HEK293 (cell line): ENCODE data around the gene CIRBP.

Source experiments
- KLF16 ChIP-seq: fragments of 450-650 bp; formaldehyde crosslinking; IDR thresholded peaks from 2 replicates; pipeline ENCODE4 v1.5.1; 2017; ENCODE audit warnings: missing biosample characterization, missing genetic modification characterization
- MEIS1 ChIP-seq: sonication (generic); formaldehyde crosslinking; IDR thresholded peaks from 2 replicates; pipeline ENCODE4 v1.8.1; 2022; ENCODE audit warnings: missing genetic modification reagents, mild to moderate bottlenecking, borderline replicate concordance
- MYNN ChIP-seq: fragments of 450-650 bp; formaldehyde crosslinking; IDR thresholded peaks from 2 replicates; pipeline ENCODE4 v1.5.1; 2016; ENCODE audit warnings: missing biosample characterization, missing genetic modification characterization, borderline replicate concordance
- MZF1 ChIP-seq: fragments of 450-650 bp; formaldehyde crosslinking; IDR thresholded peaks from 2 replicates; pipeline ENCODE4 v1.5.1; 2017; ENCODE audit warnings: missing biosample characterization, missing genetic modification characterization, borderline replicate concordance
- SALL2 ChIP-seq: fragments of 450-650 bp; formaldehyde crosslinking; IDR thresholded peaks from 2 replicates; pipeline ENCODE4 v1.5.0; 2017; ENCODE audit warnings: missing biosample characterization, mild to moderate bottlenecking, missing genetic modification characterization, borderline replicate concordance
- SCRT1 ChIP-seq: fragments of 450-650 bp; formaldehyde crosslinking; IDR thresholded peaks from 2 replicates; pipeline ENCODE4 v1.5.1; 2016; ENCODE audit warnings: missing biosample characterization, missing genetic modification characterization, borderline replicate concordance
- SCRT2 ChIP-seq: fragments of 450-650 bp; formaldehyde crosslinking; IDR thresholded peaks from 2 replicates; pipeline ENCODE4 v1.5.1; 2016; ENCODE audit warnings: missing biosample characterization, missing genetic modification characterization
- ZNF114 ChIP-seq: fragments of 450-650 bp; formaldehyde crosslinking; IDR thresholded peaks from 2 replicates; pipeline ENCODE4 v1.5.0; 2017; ENCODE audit warnings: missing biosample characterization, missing genetic modification characterization
- ZNF146 ChIP-seq: fragments of 450-650 bp; formaldehyde crosslinking; IDR thresholded peaks from 2 replicates; pipeline ENCODE4 v1.5.1; 2016; ENCODE audit warnings: missing biosample characterization, missing genetic modification characterization
- ZNF24 ChIP-seq: fragments of 450-650 bp; formaldehyde crosslinking; IDR thresholded peaks from 2 replicates; pipeline ENCODE4 v1.5.1; 2016; ENCODE audit warnings: missing biosample characterization, missing genetic modification characterization
- ZNF248 ChIP-seq: fragments of 450-650 bp; formaldehyde crosslinking; IDR thresholded peaks from 2 replicates; pipeline ENCODE4 v1.5.1; 2017; ENCODE audit warnings: missing biosample characterization, missing genetic modification characterization
- ZNF302 ChIP-seq: fragments of 450-650 bp; formaldehyde crosslinking; IDR thresholded peaks from 2 replicates; pipeline ENCODE4 v1.5.1; 2016; ENCODE audit warnings: missing biosample characterization, missing genetic modification characterization, low read depth
- ZNF391 ChIP-seq: fragments of 450-650 bp; formaldehyde crosslinking; IDR thresholded peaks from 2 replicates; pipeline ENCODE4 v1.5.1; 2016; ENCODE audit warnings: low read depth, missing biosample characterization, missing genetic modification characterization, borderline replicate concordance
- ZNF404 ChIP-seq: fragments of 450-650 bp; formaldehyde crosslinking; IDR thresholded peaks from 2 replicates; pipeline ENCODE4 v1.5.1; 2017; ENCODE audit warnings: missing biosample characterization, missing genetic modification characterization
- ZNF558 ChIP-seq: fragments of 450-650 bp; formaldehyde crosslinking; IDR thresholded peaks from 2 replicates; pipeline ENCODE4 v1.5.1; 2016; ENCODE audit warnings: missing biosample characterization, missing genetic modification characterization
- ZNF585B ChIP-seq: fragments of 450-650 bp; formaldehyde crosslinking; IDR thresholded peaks from 2 replicates; pipeline ENCODE4 v1.5.1; 2016; ENCODE audit warnings: missing biosample characterization, missing genetic modification characterization
- ZNF596 ChIP-seq: fragments of 450-650 bp; IDR thresholded peaks from 2 replicates; pipeline ENCODE4 v1.5.0; 2018; ENCODE audit warnings: missing biosample characterization, mild to moderate bottlenecking, missing genetic modification characterization, moderate library complexity
- ZNF621 ChIP-seq: fragments of 450-650 bp; formaldehyde crosslinking; IDR thresholded peaks from 2 replicates; pipeline ENCODE4 v1.5.1; 2017; ENCODE audit warnings: missing biosample characterization, missing genetic modification characterization
- ZNF660 ChIP-seq: fragments of 450-650 bp; IDR thresholded peaks from 2 replicates; pipeline ENCODE4 v1.5.1; 2018; ENCODE audit warnings: missing biosample characterization, mild to moderate bottlenecking, missing genetic modification characterization
- ZNF76 ChIP-seq: fragments of 450-650 bp; formaldehyde crosslinking; IDR thresholded peaks from 2 replicates; pipeline ENCODE4; 2016; ENCODE audit warnings: low read depth, missing biosample characterization, missing genetic modification characterization, borderline replicate concordance
- ZSCAN23 ChIP-seq: fragments of 450-650 bp; formaldehyde crosslinking; IDR thresholded peaks from 2 replicates; pipeline ENCODE4 v1.5.1; 2016; ENCODE audit warnings: missing biosample characterization, missing genetic modification characterization
- TF ChIP-seq, protein P1 (sequence below): fragments of 450-650 bp; formaldehyde crosslinking; IDR thresholded peaks from 2 replicates; pipeline ENCODE4 v1.5.1; 2016; ENCODE audit warnings: missing biosample characterization, missing genetic modification characterization
- TF ChIP-seq, protein P2 (sequence below): fragments of 450-650 bp; formaldehyde crosslinking; IDR thresholded peaks from 2 replicates; pipeline ENCODE4 v1.5.1; 2017; ENCODE audit warnings: missing biosample characterization, missing genetic modification characterization
- TF ChIP-seq, protein P3 (sequence below): fragments of 450-650 bp; formaldehyde crosslinking; IDR thresholded peaks from 2 replicates; pipeline ENCODE4 v1.5.1; 2016; ENCODE audit warnings: missing biosample characterization, missing genetic modification characterization
- TF ChIP-seq, protein P4 (sequence below): fragments of 450-650 bp; formaldehyde crosslinking; IDR thresholded peaks from 2 replicates; pipeline ENCODE4 v1.5.1; 2016; ENCODE audit warnings: missing biosample characterization, missing genetic modification characterization
- TF ChIP-seq, protein P5 (sequence below): fragments of 450-650 bp; formaldehyde crosslinking; IDR thresholded peaks from 2 replicates; pipeline ENCODE4 v1.5.1; 2016; ENCODE audit warnings: missing biosample characterization, missing genetic modification characterization, low read depth
- TF ChIP-seq, protein P6 (sequence below): fragments of 450-650 bp; formaldehyde crosslinking; IDR thresholded peaks from 2 replicates; pipeline ENCODE4 v1.5.0; 2017; ENCODE audit warnings: missing biosample characterization, missing genetic modification characterization, borderline replicate concordance
- TF ChIP-seq, protein P7 (sequence below): fragments of 450-650 bp; formaldehyde crosslinking; IDR thresholded peaks from 2 replicates; pipeline ENCODE4 v1.5.1; 2017; ENCODE audit warnings: missing biosample characterization, missing genetic modification characterization

CIRBP gene

DNA sequence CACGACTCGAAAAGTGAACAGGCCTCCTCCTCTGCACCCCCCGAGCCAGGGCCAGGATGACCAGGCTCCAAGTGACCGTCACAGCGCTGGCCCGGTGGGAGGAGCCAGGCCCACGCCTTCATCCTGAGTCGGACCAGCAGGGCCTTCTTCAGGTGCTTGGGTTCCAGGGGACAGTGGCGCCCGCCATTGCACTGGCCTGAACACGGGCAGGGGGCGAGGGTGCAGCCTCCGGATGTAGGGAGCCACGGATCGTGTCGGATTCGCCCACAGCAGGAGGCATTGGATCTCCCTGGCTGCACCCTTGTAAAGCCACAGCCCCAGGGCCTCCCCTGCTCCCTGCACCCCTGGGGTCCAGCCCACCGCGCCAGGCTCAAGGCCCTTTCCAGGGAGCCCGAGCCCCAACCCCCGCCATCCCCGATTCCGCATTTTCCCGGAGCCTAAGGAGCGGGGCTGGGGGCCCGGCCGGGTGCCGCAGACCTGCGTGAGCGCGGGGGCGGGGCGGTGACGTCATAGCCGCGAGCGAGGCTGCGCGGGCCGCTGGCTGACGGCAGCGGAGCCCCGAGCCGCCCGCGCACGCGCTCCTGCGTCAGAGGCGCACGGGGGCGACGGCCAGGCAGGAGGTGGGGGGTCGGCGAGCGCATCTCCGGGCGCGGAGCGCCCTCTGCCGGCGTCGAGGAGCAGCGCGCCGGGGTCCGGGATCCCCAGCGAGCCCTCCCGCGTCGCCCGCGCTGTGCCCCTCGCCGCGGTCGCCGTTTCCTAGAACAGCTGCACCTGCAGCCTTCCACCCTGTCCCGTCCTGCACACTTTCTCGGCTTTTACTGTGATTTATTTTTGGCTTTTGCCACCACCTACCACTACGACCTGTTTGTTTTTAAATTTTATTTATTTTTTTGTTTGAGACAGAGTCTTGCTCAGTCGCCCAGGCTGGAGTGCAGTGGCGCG lies 29.1 kb upstream of the CIRBP start (continued):
- TF ChIP-seq ZNF404 (tag by site-specific recombination), result no peak
- TF ChIP-seq, protein P1, sequence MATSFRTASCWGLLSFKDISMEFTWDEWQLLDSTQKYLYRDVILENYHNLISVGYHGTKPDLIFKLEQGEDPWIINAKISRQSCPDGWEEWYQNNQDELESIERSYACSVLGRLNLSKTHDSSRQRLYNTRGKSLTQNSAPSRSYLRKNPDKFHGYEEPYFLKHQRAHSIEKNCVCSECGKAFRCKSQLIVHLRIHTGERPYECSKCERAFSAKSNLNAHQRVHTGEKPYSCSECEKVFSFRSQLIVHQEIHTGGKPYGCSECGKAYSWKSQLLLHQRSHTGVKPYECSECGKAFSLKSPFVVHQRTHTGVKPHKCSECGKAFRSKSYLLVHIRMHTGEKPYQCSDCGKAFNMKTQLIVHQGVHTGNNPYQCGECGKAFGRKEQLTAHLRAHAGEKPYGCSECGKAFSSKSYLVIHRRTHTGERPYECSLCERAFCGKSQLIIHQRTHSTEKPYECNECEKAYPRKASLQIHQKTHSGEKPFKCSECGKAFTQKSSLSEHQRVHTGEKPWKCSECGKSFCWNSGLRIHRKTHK (tag by site-specific recombination), result no peak
- TF ChIP-seq, protein P2, sequence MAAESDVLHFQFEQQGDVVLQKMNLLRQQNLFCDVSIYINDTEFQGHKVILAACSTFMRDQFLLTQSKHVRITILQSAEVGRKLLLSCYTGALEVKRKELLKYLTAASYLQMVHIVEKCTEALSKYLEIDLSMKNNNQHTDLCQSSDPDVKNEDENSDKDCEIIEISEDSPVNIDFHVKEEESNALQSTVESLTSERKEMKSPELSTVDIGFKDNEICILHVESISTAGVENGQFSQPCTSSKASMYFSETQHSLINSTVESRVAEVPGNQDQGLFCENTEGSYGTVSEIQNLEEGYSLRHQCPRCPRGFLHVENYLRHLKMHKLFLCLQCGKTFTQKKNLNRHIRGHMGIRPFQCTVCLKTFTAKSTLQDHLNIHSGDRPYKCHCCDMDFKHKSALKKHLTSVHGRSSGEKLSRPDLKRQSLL (tag by site-specific recombination), result no peak
- TF ChIP-seq ZNF76 (tag by site-specific recombination), result no peak
- TF ChIP-seq ZNF24, result 0 out of 2 replicates have a peak, but pooled peaks have one; percentile 39
- TF ChIP-seq ZNF391, result 0 out of 2 replicates have a peak, but pooled peaks have one; percentile 16
- no peak for TF ChIP-seq ZNF114
- TF ChIP-seq SCRT2, result no peak
- TF ChIP-seq, protein P3, sequence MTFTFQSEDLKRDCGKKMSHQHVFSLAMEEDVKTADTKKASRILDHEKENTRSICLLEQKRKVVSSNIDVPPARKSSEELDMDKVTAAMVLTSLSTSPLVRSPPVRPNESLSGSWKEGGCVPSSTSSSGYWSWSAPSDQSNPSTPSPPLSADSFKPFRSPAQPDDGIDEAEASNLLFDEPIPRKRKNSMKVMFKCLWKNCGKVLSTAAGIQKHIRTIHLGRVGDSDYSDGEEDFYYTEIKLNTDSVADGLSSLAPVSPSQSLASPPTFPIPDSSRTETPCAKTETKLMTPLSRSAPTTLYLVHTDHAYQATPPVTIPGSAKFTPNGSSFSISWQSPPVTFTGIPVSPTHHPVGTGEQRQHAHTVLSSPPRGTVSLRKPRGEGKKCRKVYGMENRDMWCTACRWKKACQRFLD (tag by site-specific recombination), result no peak
- no peak for TF ChIP-seq ZNF558 (tag by site-specific recombination)
- TF ChIP-seq KLF16 (tag by site-specific recombination), result no peak
- no peak for TF ChIP-seq ZNF146 (tag by site-specific recombination)
- TF ChIP-seq, protein P4, sequence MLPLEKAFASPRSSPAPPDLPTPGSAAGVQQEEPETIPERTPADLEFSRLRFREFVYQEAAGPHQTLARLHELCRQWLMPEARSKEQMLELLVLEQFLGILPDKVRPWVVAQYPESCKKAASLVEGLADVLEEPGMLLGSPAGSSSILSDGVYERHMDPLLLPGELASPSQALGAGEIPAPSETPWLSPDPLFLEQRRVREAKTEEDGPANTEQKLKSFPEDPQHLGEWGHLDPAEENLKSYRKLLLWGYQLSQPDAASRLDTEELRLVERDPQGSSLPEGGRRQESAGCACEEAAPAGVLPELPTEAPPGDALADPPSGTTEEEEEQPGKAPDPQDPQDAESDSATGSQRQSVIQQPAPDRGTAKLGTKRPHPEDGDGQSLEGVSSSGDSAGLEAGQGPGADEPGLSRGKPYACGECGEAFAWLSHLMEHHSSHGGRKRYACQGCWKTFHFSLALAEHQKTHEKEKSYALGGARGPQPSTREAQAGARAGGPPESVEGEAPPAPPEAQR (tag by site-specific recombination), result no peak
- TF ChIP-seq SCRT1, result no peak
- TF ChIP-seq ZNF248, result no peak
- TF ChIP-seq ZNF621 (tag by site-specific recombination), result no peak
- TF ChIP-seq ZNF585B (tag by site-specific recombination), result no peak
- TF ChIP-seq, protein P5, sequence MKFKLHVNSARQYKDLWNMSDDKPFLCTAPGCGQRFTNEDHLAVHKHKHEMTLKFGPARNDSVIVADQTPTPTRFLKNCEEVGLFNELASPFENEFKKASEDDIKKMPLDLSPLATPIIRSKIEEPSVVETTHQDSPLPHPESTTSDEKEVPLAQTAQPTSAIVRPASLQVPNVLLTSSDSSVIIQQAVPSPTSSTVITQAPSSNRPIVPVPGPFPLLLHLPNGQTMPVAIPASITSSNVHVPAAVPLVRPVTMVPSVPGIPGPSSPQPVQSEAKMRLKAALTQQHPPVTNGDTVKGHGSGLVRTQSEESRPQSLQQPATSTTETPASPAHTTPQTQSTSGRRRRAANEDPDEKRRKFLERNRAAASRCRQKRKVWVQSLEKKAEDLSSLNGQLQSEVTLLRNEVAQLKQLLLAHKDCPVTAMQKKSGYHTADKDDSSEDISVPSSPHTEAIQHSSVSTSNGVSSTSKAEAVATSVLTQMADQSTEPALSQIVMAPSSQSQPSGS (tag by site-specific recombination), result peak; percentile 95
- TF ChIP-seq MZF1 (tag by site-specific recombination), result no peak
- TF ChIP-seq ZSCAN23 (tag by site-specific recombination), result 0 out of 2 replicates have a peak, but pooled peaks have one; percentile 13
- TF ChIP-seq ZNF660 (tag by site-specific recombination), result peak; percentile 88; the same call in 1 of the 2 replicates
- peak; percentile 62; the same call in 1 of the 2 replicates for TF ChIP-seq ZNF596
- TF ChIP-seq, protein P6, sequence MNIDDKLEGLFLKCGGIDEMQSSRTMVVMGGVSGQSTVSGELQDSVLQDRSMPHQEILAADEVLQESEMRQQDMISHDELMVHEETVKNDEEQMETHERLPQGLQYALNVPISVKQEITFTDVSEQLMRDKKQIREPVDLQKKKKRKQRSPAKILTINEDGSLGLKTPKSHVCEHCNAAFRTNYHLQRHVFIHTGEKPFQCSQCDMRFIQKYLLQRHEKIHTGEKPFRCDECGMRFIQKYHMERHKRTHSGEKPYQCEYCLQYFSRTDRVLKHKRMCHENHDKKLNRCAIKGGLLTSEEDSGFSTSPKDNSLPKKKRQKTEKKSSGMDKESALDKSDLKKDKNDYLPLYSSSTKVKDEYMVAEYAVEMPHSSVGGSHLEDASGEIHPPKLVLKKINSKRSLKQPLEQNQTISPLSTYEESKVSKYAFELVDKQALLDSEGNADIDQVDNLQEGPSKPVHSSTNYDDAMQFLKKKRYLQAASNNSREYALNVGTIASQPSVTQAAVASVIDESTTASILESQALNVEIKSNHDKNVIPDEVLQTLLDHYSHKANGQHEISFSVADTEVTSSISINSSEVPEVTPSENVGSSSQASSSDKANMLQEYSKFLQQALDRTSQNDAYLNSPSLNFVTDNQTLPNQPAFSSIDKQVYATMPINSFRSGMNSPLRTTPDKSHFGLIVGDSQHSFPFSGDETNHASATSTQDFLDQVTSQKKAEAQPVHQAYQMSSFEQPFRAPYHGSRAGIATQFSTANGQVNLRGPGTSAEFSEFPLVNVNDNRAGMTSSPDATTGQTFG, result no peak
- no peak for TF ChIP-seq ZNF302 (tag by site-specific recombination)
- TF ChIP-seq SALL2, result no peak
- no peak for TF ChIP-seq MEIS1 (CRISPR knock-in tag)
- TF ChIP-seq MYNN (tag by site-specific recombination), result no peak
- TF ChIP-seq, protein P7, sequence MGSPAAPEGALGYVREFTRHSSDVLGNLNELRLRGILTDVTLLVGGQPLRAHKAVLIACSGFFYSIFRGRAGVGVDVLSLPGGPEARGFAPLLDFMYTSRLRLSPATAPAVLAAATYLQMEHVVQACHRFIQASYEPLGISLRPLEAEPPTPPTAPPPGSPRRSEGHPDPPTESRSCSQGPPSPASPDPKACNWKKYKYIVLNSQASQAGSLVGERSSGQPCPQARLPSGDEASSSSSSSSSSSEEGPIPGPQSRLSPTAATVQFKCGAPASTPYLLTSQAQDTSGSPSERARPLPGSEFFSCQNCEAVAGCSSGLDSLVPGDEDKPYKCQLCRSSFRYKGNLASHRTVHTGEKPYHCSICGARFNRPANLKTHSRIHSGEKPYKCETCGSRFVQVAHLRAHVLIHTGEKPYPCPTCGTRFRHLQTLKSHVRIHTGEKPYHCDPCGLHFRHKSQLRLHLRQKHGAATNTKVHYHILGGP, result no peak
